Measurements from ENCODE around the gene HEXIM2. TPM values are rescaled to one million over a fixed set of nuclear protein-coding genes. Genes with fewer than 3 reads are reported as not detected.

The HEXIM2 gene
- total and polyA plus RNA-seq, 2 of the 13 experiments (the other 11 are each of a cell fraction or from before 2014, with no cell fraction given) = 27.1 to 32.4 TPM

DNA sequence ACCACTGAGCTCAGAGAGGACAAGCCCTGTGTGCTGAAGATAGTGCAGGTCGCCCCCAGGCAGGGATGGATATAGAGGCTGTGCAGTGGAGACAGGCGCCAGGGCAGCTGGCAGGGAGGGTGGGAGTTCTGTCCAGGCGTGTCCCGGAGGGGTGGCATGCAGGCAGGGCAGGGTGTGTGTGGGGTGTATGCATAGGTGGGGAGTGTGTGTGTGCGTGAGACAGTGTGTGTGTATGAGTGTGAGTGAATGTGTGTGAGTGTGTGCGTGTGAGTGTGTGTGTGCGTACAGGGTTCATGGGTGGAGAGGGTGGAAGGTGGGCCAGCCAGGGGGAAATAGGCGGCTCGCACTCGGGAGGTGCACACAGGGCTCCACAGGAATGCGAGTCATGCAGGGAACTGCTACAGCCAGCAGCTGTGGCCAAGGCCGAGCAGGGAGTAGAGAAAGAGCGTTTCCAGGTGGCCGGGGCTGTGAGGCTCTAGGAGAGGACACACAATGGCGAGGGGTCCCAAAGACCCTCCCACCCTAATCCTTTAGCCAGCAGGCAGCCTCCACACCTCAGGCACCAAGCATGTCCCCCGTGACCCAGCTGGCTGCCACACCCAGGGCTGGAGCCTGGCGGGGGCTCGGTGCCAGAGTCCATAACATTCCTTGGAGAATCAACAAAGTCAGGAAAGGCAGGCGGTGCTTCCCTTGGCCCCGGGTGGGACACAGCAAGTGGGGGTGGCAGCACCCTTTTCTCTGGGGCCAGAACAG, 34.0 kb upstream of the HEXIM2 start (continued):
- TF ChIP-seq HOMEZ (CRISPR knock-in tag; IDR thresholded peaks at IDR 0.05; ENCODE audit: low read depth) (no peak), ZNF12 (CRISPR knock-in tag; IDR thresholded peaks at IDR 0.05) (no peak), ZNF382 (CRISPR knock-in tag; IDR thresholded peaks at IDR 0.05; ENCODE audit: borderline replicate concordance) (no peak), IKZF4 (CRISPR knock-in tag; IDR thresholded peaks at IDR 0.05; ENCODE audit: borderline replicate concordance, low read depth, not compliant biosample characterization) (no peak), FOXO1 (CRISPR knock-in tag; IDR thresholded peaks at IDR 0.05) (peak; percentile 77; the same call in 1 of the 2 replicates), ZEB1 (IDR thresholded peaks at IDR 0.05; ENCODE audit: insufficient replicate concordance, low read depth) (no peak), WIZ (CRISPR knock-in tag; IDR thresholded peaks at IDR 0.05) (no peak), MAFK (conservative IDR thresholded peaks at IDR 0.05 in 1 of 2, IDR thresholded peaks at IDR 0.05 in 1 of 2; ENCODE audit: low read length in 2 of 2) (no peak), HMGA1 (CRISPR knock-in tag; conservative IDR thresholded peaks at IDR 0.05) (no peak), ZNF343 (CRISPR knock-in tag; IDR thresholded peaks at IDR 0.05) (no peak), ZNF773 (CRISPR knock-in tag; IDR thresholded peaks at IDR 0.05; ENCODE audit: borderline replicate concordance) (no peak), ZKSCAN8 (CRISPR knock-in tag; IDR thresholded peaks at IDR 0.05; ENCODE audit: borderline replicate concordance) (no peak), IRX3 (CRISPR knock-in tag; IDR thresholded peaks at IDR 0.05; ENCODE audit: borderline replicate concordance, low read depth) (no peak), E2F2 (CRISPR knock-in tag; IDR thresholded peaks at IDR 0.05; ENCODE audit: borderline replicate concordance) (no peak), NFIC (IDR thresholded peaks at IDR 0.05; ENCODE audit: low read length) (no peak), ESRRA (CRISPR knock-in tag; IDR thresholded peaks at IDR 0.05; ENCODE audit: low read depth) (no peak), TRAFD1 (CRISPR knock-in tag; IDR thresholded peaks at IDR 0.05; ENCODE audit: borderline replicate concordance) (0 out of 2 replicates have a peak, but pooled peaks have one; percentile 14), RFXANK (CRISPR knock-in tag; IDR thresholded peaks at IDR 0.05) (no peak), U2AF2 (IDR thresholded peaks at IDR 0.05; ENCODE audit: low read depth, low read length) (no peak), SP140L (CRISPR knock-in tag; IDR thresholded peaks at IDR 0.05; ENCODE audit: borderline replicate concordance) (no peak), RAD51 (IDR thresholded peaks at IDR 0.05; ENCODE audit: borderline replicate concordance) (no peak), ZNF792 (CRISPR knock-in tag; IDR thresholded peaks at IDR 0.05) (no peak; the same call in 1 of the 2 replicates), CREBL2 (CRISPR knock-in tag; IDR thresholded peaks at IDR 0.05; ENCODE audit: borderline replicate concordance) (no peak), ZNF260 (CRISPR knock-in tag; IDR thresholded peaks at IDR 0.05; ENCODE audit: borderline replicate concordance, low read depth) (no peak), ZC3H13 (CRISPR knock-in tag; IDR thresholded peaks at IDR 0.05) (no peak), ZBTB20 (CRISPR knock-in tag; IDR thresholded peaks at IDR 0.05; ENCODE audit: borderline replicate concordance, low read depth) (peak; percentile 36; the same call in 1 of the 2 replicates)
